Measurements from ENCODE around the gene ABHD14A. TPM values are rescaled to one million over a fixed set of nuclear protein-coding genes. Genes with fewer than 3 reads are reported as not detected.

Gene ABHD14A
- total RNA-seq, 2 donors from 2014 or later: 6.6 to 8.9 TPM

Other genes starting within 250 kb of the ABHD14A start
- not detected for gene IQCF6, start 195.8 kb upstream of the ABHD14A start, total RNA-seq
- not detected for gene IQCF2, start 113.4 kb upstream of the ABHD14A start, total RNA-seq
- not detected for gene IQCF5, start 99.5 kb upstream of the ABHD14A start, total RNA-seq
- gene IQCF1, start 71.7 kb upstream of the ABHD14A start, total RNA-seq: not detected
- gene RRP9, start 33.2 kb upstream of the ABHD14A start, total RNA-seq: 10 to 100 TPM; 17.9 to 27.7 TPM
- 10 to 100 TPM; 22.9 to 27.1 TPM for gene PARP3, start 32.7 kb upstream of the ABHD14A start, total RNA-seq
- gene GPR62, start 19.7 kb upstream of the ABHD14A start, total RNA-seq: under 1 TPM in 1 of 2 donors, not detected in 1; 0.10 TPM
- gene PCBP4, start 7.6 kb upstream of the ABHD14A start, total RNA-seq: 10 to 100 TPM; 23.3 to 27.4 TPM
- 10 to 100 TPM; 52.5 to 54.6 TPM for gene ABHD14B, start 1.0 kb upstream of the ABHD14A start, total RNA-seq
- gene ACY1, start 8.5 kb downstream of the ABHD14A start, total RNA-seq: 10 to 100 TPM; 30.2 to 42.4 TPM
- 1,000 to 10,000 TPM; 1,676 to 1,838 TPM for gene RPL29, start 20.8 kb downstream of the ABHD14A start, total RNA-seq
- gene DUSP7, start 81.5 kb downstream of the ABHD14A start, total RNA-seq: 10 to 100 TPM; 12.8 to 15.7 TPM
- gene POC1A, start 179.4 kb downstream of the ABHD14A start, total RNA-seq: 10 to 100 TPM; 28.6 to 39.0 TPM
- gene ALAS1, start 223.1 kb downstream of the ABHD14A start, total RNA-seq: 10 to 100 TPM; 62.7 to 63.6 TPM